CD4-positive, alpha-beta T cell treated with Interleukin-15 for 1 hour (primary cell): ENCODE measurements around the gene SPARC.
"Not testable (repeated sequence)": the region's sequence is repeated elsewhere in the genome, so short reads cannot be mapped to it uniquely, and the experiment has no call there.

ENCODE experiments used
- DNase-seq: peaks from one replicate; pipeline ENCODE4 v3.0.0-alpha.2; 2020

The SPARC gene

DNA sequence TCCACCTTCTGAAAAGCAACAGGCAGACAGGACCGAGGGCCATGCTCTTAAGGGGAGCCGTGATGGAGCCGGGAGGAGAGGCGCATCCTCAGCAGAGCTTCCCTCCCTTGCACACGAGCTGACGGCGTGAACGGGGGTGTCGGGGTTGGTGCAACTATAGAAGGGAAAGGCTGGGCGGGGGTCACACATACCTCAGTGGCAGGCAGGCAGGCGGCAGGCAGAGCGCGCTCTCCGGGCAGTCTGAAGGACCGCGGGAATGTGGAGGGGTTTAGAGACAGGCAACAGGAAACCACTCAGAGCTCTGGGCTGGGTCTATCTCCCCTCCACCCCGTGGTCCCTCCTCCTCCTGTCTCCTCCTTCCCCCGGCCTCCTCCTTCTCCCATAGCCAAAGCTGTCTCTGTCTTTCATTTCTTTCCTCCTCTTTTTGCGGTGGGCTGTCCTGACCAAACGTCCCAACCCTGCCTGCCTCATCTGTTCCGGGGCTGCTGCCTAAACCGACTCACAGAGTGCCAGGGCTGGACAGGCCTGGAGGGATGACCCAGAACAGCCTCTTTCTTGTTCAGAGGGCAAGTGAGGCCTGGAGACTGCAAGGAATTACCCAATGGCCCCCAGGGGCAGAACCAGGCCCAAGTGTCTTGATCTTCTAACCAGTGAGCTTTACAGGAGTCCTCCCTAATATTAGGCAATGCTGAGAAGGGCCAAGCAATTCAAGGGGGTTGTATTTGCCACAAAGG, at the start of gene SPARC:
Gene SPARC (minus strand): TSS at position 242 of the 734 bp plus-strand sequence. CDS start 10,727 bp downstream, outside the sequence.
- DNase-seq = no peak

DNA sequence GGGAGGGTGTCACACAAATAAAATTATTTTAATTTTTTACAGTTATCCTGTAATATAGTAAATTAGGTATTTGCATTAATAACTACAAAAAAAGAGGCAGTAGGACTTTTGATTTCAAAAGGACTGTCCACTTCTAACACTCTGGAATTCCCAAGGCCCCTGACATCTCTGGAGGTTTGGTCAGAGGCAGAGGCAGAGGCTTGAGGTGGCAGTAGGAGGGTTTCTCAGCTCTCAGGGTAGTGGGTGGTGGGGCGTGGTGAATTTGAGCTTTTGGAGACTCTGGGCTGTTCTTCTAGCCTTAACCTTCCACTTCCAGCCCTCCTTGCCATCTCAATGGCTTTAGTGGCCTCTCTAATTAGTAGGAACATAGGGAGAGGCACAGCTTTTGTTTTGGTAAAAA, 48.9 kb upstream of the SPARC start:
- DNase-seq = no peak

- no peak for DNase-seq
Observed at GRCh38 chr5:151734064-151734408, 47.3 kb upstream of the SPARC start.

DNA sequence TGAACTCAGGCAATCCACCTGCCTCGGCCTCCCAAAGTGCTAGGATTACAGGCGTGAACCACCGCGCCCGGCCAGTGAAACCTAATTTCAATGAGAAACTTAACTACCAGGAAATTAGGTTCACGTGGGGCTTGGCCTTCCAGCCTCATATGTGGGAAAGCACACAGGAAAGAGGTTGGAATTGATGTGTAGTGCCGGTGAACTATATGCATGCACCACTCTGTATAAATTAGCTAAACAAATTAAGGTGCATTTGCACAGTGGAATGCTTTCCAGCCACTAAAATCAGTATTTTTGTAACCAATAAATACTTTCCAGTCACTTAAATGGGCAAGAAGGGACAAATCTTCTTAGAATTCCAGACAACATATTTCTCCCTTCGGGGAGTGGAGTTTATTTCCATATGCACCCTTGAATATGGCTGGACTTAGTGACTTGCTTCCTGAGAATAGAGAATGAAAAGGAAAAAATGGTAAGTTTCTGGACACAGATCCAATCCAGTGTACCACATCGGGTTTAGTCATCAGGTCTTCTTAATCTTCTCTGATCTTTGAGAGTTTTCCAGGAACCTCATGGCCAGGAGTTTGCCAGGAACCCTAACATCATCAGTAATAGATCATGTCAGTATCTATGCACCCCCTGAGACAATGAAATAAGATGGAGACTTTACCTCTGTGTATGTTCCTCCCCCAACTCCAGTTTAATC, 46.8 kb upstream of the SPARC start:
- no peak for DNase-seq

GRCh38 chr5:151730381-151730780, 43.7 kb upstream of the SPARC start:
- DNase-seq = no peak

GRCh38 chr5:151729597-151729996, 42.9 kb upstream of the SPARC start:
- not testable (repeated sequence) for DNase-seq

DNA sequence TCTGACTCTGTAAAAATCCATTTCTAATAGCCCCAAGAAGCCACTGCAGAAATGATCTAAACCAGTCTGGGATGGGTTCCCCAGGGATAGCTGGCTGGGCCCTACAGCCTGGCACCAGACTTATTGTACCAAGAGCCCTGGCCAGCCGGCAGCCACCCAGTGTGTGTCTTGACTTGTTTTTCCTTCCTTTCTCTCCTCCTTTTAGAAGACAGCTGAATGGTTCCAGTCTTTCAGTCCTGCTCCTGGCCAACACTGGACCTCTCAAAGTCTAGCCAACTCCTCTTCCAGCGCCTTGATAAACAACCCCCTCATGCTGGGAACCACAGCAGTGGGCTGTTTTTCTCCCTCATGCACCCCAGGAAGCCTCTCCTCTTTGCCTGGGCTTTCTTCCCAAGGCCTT, 37.6 kb upstream of the SPARC start:
- DNase-seq = no peak

DNA sequence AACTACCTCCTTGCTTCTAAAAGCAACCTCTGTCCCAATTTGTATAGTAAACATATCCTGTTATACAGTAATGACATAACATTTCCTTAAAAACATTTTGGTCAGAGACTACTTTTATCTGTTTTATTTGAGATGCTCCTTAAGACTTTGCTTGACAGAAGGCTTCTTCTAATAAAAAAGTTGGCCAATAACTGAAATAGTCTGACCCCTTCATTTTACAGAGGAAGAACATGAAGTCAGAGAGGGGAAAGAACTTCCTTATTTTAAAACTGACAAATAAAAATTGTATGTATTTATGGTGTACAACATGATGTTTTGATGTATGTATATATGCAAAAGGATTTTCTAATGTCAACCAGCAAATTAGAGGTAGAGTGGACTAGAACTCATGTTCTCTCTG, 35.8 kb upstream of the SPARC start:
- DNase-seq = no peak

GRCh38 chr5:151721812-151722391, 35.2 kb upstream of the SPARC start:
- no peak for DNase-seq

GRCh38 chr5:151721087-151721646, 34.5 kb upstream of the SPARC start:
- DNase-seq = no peak

DNA sequence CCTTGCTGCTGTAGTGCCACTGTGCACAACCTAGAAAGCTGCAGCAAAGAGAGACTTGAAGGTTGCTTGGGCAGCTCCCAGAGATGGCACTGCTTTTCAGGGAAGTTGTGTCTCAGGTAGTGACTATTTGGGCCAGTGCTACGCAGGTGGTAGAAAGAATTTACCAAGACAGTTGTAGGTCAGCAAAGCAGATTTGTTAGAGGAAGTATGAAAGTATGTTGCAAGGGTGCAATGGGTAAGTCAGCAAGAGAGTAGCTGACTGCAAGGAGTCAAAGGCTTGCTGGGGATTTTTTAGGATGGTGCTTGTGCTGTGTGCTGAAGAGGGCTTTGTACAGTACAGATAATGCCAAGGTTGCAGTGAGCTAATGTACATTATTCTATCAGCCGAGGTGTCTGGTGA, 33.5 kb upstream of the SPARC start:
- DNase-seq = no peak

DNA sequence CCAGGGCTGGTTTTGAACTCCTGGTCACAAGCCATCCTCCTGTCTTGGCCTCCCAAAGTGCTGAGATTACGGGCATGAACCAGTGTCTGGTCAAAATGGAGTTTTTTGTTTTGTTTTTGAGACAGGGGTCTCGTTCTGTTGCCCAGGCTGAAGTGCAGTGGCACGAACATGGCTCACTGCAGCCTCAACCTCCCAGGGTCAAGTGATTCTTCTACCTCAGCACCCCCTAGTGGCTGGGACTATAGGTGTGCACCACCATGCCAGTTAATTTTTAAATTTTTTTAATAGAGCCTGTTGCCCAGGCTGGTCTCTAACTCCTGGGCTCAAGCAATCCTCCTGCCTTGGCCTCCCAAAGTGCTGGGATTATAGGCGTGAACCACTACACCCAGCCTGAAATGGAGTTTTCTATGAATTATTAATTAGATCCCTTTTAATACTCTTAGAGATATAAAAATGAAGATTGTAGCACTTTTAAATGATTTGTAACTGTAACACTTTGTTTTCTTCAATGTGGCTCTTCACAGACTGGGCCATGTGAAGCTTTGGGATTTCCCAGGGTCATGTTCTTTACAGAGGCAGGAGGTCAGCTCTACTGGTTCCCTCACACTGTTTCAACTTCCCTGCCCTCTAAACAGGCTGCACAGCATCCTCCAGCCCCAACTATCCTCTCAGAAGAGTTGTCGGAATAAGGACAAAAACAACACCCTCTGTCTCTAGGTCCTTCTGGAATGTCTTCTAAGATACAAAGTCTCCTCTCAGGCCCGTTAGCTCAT, 32.7 kb upstream of the SPARC start:
- DNase-seq = no peak

DNA sequence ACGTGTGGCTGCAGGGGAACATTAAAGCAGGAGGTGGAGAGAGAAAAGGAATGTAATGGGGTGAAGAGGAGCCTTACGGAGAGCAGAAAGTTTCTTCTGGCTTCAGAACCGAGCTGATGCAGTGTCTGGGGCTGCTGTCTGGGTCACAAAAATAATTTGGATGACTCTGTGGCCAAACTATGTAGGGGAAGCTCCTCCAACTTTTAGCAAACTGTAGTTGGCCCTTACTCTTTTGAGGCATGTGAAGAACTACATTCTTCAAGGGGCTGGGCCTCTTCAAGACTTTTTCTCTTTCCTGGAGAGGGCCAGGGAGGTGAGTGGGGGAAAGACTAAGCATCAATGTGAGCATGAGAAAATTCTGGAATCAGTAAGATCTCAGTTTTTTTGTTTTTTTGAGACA, 31.9 kb upstream of the SPARC start:
- no peak for DNase-seq

DNA sequence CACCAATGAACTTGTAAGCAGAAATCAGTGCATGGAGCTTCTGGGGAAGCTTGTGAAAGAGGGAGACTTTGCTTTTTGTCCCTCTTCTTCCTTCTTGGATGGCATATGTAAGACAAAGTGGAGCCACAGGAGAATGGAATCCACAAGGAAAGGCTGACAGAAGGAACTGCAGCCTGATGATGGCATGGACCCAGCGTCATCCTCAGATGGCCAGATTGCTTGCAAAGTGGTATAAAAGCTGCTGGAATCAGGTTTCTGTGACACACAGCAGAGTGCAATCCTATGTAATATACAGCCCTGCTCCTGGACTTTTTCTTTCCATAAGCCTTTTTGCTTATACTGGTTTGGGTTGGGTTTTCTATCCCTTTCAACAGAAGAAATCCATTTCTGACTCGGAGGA, 31.4 kb upstream of the SPARC start:
- no peak for DNase-seq

DNA sequence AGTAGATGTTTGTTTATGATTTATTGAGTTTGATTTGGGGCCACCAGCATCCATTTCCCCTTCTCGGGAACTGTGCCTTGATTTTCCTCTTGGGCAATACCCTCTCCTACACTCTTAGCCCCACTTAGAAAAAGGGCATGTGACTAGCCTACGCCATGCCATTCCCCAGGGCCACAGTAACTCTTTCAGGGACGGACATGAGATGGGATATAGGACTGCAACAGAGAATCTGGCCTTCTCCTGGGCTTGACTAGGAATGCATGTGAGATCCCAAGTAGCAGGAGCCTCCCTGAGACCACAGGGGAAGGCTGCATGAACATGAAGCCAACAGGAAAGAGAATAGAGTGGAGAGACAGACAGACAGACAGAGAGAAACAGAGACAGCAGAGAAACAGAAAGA, 30.7 kb upstream of the SPARC start:
- DNase-seq = no peak

- no peak for DNase-seq
Observed at GRCh38 chr5:151709109-151709735, 22.5 kb upstream of the SPARC start.

- no peak for DNase-seq
Observed at GRCh38 chr5:151708126-151708525, 21.4 kb upstream of the SPARC start.

GRCh38 chr5:151707567-151707966, 20.9 kb upstream of the SPARC start:
- no peak for DNase-seq

- DNase-seq = no peak
Observed at GRCh38 chr5:151706906-151707305, 20.2 kb upstream of the SPARC start.

DNA sequence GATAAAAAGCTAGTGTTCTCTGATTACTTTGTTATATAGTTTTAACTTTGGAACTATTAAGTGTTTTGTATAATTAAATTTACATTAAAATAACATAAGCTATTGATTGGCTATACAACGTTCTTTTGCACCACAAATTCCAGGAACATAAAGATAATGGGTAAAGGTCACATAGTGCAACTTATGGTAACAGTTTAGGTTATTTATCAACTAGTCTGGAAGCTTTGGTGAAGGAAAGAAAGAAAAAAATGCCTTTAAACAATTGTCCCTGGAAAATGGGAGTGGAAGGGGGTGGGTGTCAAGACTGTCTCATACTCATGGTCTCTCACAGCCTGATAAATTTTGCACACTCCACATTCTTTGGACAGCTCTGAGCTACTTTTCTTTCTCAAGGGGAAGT, 17.1 kb upstream of the SPARC start:
- DNase-seq = no peak

GRCh38 chr5:151703227-151703626, 16.5 kb upstream of the SPARC start:
- no peak for DNase-seq

DNA sequence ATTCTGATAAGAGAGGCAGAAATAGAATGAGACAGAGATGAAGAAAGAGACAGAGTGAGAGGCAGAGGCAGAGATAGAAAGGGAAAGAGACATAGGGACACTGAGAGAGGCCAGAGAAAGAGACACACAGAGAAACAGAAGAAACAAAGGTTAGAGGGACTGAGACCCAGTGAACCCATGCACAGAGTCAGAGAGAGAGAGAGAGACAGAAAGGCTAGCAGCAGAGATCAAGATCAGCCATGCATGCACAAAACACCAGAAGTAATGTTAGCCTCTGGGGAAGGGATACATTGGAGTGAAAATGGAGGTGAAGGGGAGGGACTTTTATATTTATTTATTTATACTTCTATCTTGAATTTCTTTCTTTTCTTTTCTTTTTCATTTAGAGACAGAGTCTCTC, 14.1 kb upstream of the SPARC start:
- no peak for DNase-seq

DNA sequence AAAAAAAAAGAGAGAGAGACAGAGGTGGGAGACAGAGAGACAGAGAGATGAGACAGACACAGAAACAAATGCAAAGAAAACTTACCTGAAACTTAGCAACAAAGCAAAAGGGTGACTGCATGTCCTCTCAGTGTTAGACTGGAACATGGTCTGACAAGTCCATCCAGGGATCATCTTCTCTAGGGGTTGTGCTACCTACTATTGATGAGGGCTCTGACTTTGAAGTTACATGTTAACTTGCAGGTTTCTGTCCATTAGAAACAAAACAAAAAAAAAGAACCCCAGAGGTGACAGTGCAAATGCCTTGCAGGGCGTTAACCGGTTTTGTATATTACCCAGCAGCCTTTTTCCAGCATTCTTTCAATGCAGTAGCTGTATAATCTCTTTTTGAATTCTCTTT, 13.6 kb upstream of the SPARC start:
- DNase-seq = no peak
